ENCODE measurements around the gene MYOG.

DNA sequence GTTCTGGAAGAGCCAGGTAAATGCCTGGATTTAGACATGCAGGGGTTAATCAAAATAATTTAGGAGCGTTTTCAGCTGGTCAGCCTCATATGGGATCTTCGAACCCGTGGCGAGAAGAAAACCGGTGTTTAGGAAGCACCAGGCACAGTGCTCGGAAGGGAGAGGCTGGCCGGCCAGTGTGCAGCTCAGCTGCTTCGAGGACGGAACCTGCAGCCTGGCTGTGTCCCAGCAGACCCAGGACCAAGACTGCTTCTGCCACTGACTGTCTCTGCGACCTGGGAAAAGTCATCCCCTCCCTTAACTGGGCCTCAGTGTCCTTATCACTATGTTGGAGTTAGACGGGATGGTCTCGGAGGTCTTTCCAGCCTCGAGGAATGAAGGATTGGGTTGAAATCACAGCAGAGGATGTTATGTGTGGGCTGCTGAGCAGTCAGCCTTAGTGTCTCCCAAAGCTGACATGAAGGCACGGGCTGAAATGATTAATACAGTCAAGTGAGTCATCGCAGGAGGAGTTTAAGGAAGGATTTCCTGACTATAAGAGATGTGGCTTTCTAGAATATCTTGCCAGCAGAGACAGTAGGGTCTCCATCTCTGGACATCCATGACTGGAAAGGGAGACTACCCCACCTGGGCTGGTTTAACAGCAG lies 38.7 kb downstream of the MYOG start:
- TF ChIP-seq EP300 (IDR thresholded peaks at IDR 0.05) (no peak), CTCF (IDR thresholded peaks at IDR 0.05) (no peak)

Measured in suprapubic skin (tissue), 3 donors.